ENCODE measurements around the gene SCUBE1.

Gene SCUBE1

DNA sequence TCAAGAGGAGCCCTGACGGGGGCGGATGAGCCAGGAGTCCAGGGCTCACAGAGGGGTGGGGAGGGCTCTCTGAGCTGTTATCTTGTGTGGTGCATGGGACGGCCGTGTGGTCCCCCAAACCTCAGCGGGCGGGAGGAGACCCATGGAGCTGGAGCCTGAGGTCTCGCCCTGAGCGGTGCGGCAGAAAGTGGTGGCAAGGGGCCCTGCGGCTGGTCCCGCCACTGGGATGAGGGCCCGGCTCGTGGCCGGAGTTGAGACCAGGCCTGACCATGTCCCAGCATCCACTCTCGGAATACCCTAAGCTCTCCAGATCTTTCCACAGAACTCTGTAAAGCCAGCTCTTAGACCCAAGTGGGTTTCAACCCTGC lies 133.7 kb downstream of the SCUBE1 start:
- DNase-seq = no peak

DNA sequence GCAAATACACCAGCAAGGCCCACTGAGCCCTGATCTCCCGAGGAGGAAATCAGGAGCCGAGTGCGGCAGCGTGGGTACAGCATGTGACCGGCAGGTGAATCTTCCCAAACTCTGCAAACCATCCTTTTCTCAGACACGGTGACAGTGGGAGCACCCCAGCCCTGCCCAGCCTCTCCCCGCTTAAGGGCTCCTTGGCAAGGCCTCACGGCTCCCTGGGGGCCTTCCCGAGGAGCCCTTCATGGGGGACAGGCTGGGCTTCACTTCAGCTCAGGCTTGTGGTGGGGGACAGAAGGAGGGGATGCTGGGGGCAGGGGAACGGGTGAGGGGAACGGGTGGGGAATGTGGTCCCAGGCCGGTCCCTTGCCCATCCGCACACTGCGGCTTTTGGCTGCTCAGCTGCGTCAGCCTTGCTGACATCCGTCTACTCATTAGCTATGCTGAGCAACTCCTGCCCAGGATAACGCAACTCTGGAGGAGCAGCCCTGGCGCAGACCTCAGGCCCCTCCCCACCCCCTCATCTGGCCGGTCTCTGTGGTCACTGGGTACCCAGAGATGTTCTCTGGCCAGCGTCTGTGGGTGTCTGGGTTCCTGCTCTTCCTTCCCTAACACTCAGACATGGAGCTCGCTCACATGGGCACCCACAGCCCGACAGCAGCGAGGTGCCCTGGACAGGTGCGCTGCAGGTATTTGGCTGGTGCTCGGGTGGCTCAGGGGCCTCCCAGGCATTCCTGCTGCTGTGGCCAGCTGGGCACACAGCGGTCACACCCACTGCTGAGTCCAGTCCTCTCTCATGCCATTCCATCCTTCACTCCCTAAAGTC lies 134.3 kb downstream of the SCUBE1 start:
- DNase-seq = no peak

DNA sequence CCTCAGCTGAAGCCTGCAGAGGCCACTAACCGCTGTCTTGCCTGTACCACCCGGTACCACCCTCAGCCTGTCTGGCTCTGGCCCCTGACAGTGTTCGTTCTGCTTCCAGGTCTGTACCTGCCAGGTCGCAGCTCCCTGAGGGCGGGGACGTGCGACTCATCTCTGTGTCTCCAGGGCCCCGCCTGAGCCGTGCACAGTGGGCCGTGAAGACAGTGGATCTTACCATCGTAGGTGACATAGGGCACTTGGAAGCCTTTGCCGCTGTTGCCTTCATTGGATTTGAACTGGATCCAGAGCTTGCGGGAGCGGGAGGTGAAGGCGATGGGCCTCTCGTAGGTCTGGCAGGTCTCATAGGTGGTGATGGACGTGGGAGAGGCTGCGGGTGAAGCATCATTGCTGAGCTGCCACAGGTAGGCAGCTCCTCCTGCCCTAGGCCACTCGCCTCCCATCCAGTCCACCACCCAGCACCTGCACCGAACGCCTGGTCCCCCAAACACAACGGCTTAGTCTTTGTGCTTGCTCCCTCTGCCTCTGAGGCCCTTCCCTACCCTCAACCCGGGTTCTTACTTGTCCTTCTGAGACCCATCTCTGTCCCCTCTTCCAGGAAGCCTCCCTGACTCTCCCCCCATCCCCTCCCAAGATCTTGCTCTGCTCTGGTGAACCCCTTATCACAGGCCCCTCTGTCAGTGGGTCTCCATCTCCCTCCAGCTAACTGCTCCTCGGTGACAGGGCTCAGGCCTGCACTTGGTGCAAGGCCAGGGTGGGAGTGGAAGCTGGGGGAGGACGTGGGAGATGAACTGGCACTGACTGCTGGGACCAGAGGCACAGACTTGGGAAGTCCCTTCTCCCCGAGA lies 135.1 kb downstream of the SCUBE1 start:
- DNase-seq = no peak

DNA sequence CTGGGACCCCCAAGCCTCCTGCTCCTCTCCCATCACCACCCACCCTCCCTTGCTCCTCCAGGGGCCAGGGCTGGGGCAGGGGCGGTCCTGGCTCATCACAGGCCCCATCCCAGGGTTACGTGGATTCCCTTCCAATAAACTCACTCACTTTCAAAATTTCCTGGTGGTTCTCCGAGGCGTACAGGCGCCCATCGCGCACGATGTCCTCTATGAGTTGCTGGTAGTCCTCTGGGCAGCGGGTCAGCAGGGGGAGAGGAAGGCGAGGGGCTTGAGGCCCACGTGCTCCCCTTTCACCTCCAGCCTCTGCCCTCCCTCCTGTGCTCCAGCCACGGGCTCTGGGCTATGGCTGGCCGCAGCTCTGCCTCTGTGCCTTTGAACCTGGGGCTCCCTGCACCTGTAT lies 135.8 kb downstream of the SCUBE1 start:
- no peak for DNase-seq

DNA sequence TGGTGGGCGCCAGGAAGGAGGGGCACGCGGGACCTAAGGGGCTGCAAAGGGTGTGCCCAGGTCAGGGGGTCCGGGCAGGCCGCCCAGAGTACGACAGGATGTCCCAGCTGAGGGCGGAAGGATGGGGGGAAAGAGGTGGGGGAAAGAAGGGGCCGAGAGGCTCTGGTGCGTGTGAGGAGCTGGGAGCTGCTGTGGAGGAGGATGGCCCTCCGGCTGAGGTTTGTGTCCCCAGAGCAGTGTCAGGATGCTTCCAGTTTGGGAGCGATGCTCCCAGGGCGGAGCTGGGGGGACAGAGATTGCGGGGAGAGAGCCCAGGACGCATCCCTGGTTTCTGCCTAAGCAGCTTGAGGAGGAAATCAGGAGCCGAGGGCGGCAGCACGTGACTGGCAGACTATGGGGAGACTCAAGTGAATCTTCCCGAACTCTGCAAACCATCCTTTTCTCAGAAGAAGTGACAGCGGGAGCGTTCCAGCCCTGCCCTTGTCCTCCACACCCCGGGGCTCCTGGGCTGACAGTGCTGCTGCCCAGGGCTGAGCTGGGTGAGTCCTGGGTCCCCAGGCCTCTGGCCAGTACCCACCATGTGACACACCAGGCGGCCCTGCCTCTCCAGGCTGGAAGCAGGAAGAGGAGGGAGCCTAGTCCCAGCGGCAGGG lies 136.5 kb downstream of the SCUBE1 start:
- no peak for DNase-seq

DNA sequence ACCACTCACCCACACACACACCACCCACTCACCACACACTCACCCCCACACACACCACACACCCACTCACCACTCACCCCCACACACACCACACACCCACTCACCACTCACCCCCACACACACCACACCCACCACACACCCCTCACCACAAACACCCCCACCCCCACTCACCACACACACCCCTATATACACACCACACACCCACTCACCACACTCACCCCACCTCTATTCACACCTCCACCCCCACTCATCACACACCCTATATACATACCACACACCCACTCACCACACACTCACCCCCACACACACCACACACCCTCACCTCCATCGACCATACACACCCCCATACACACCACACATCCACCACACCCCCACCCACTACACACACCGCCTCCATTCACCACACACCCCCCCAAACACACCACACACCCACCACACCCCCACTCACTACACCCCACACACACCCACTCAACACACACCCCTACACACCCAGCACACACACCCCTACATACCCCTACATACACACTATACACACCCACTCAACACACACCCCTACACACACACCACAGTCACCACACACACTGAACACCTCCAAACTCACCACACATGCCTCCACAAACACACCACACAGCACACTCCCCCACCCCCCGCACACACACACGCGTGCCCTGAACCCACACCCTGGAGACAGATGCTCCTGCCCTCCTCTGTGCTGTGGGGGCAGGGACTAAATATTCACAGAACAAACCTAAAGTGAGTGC lies 137.2 kb downstream of the SCUBE1 start:
- no peak for DNase-seq

DNA sequence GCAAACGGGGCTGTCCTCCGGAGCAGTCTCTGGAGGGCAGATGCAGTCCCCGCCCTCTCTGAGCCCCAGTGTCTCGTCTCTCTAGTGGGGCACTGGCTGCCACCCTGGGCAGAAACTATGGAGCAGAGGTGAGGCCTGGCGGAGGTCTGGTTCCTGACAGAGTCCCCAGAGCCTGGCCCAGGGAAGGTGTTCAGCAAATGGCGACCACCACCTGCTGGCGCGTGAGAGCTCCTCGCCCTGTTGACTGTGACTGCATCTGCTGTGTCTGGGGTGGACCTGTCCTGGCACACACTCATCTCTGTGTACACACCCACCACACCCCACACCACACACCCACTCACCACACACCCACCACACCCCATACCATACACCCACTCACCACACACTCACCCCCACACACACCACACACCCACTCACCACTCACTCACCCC lies 137.9 kb downstream of the SCUBE1 start:
- DNase-seq = no peak

DNA sequence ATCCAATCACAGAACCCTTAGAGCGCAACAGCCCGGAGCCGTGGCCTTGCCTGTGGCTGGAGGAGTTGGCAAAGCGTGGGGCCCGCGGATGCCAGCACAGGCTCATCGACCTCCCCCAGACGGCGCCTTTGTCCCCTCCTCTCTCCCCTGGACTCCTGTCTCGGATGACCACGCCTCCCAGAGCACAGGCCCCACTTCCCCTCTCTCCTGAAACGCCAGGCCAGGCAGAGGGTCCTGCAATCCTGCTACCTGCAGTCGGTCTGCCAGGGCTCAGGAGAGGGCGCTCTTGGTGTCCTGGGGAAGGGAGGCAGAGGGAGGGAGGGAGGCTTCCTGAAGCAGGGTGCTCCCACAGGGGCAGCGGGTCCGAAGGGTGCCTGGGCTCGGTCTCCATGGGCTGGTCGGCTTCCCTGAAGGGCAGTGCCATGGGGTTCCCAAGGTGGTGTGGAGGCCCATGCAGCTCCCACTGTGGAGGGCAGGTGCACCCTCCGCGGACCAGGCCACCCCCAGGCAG lies 139.6 kb downstream of the SCUBE1 start:
- no peak for DNase-seq

DNA sequence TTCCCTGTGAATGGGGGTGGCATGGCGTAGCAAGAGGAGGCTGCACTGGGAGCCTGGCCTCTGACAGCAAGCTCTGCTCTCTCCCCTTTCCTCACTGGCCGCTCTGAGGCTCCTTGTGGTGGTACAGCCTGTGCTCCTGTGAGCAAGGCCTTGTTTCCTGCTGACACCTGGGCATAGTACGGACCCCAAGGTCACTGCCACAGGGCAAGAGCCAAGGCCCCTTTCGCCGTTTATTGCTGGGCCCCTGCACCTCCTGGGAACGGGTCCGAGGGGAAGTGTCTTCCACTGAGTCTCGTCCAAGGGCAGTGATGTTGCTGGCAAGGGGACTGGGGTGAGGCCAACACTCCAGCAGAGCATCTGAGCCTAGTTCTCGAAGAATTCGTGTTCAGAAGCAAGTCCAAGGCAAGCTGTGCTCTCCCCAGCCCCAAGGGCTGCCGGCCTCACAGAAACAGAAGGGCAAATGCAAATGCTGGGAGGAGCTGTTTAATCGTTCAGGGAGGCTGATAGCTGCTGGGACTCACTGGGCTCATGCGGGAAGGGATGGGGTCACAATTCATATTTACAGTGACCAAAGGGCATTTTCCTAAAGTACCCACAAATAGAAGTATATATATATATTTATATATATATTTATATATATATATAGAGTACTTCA lies 140.3 kb downstream of the SCUBE1 start:
- DNase-seq = no peak

DNA sequence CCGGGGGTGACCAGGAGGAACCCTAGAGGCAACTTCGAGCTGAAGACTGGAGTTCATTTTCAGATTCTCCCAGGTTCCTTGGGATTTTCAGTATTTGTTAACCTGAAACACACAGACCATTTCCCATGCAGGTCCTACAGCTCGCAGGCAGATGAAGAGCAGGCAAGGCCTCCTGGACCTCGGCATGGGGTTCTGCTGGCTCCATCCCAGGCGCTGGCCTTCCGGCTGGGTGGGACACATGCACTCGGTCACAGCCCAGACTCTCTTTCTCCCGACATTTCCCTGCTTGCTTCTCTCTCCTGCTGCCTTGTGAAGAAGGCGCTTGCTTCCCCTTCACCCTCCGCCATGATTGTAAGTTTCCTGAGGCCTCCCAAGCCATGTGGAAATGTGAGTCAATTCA lies 140.8 kb downstream of the SCUBE1 start:
- DNase-seq = no peak

DNA sequence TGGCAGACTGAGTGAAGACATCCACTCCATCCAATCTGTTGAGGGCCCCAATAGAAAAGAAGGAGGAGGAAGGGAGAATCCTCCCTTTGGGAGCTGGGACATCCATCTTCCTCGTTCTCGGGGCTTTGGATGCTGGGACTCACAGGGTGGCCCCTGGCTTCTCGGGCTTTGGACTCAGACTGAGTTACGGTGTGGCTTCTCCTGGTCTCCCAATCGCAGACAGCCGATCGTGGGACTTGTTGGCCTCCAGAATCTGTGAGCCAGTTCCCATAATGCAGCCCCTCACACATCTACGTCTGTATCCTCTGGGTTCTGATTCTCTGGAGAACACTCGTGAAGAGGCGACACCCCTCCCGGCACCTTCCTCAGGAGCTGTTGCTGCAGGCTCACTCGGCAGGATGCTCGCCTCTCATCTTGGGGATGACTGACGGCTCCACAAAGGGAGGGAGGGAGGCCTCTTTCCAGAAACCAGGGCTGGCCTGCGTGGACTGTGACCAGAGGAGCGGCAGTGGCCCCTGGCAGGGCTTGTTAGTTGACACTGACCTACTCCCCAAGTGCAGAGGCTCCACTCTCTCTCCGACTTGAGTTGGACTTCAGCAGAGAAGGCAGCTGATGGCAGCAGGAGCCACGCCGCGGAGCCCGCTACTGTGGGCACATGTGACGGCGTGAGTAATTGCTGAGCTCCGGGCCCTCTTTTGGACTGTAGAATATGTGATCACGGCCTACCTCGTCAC lies 141.5 kb downstream of the SCUBE1 start:
- DNase-seq = no peak

DNA sequence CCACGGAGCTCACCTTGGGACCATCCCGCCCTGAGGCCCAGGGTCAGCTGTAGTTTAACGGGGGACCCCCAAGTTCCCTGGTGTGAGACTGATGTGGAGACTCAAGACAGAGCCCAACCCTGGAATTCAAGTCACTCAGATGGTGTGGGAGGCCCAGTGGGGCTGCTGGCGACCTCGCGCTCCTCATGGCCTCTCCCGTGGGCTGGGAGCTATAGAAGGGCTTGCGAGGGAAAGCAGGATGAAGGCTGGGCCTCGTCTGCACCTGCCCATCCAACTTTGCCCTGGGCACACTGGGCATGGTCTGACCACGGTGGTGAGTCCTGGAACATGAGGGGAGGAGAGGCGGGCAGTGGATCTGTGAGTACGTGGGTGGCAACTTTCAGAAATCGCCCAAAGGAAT lies 142.6 kb downstream of the SCUBE1 start:
- no peak for DNase-seq

DNA sequence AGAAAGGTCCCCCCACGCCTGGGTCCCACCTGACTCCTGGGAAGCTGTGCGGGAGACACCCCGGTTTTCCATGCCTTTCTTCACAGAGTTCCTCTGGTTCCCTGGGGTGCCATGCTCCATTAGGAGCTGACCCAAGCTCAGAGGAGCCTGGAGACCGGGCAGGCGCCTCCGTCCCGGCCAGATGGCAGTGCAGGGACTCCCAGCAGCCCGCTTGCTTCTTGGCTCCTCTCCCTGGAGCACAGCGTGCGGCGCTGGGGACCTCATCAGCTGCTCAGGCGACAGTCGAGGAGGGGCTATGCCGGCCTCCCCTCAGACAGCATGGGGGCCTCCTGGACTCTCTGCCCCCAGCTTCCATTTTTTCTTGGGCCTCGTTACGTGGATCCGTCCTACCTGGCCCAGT lies 143.1 kb downstream of the SCUBE1 start:
- no peak for DNase-seq

DNA sequence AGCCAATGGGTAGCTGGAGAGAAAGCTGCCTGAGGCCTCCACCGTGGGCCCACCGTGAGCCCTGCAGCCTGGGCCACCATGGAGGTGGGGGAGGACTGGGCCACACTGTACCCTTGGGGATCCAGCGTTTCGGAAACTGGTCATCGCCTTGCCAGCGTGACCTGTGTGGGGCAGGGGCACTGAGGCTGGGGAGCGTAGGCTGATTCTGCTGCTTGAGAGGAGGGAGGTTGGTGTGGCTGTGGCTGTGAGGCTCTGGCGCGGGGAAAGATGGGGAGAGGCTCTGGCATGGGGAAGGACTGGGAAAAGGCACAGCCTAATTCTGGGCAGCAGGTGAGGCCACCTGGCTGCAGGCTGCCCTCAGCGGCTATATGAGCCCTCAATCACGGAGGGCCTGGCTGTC lies 143.6 kb downstream of the SCUBE1 start:
- DNase-seq = no peak

DNA sequence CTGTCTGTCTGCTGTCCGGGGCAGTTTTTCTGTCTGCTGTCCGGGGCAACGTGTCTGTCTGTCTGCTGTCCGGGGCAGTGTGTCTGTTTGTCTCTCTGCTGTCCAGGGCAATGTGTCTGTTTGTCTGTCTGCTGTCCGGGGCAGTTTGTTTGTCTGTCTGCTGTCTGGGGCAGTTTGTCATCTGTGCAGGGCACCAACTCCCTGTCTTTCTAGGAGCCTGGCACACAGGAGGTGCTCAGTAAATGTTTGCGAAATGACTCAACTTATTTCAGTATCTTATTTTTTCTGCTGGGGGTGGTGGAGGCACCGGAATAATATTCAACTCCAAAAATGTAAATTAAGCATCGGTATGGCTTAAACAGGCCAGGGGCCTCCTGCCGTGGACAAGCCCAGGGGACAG lies 144.2 kb downstream of the SCUBE1 start:
- DNase-seq = no peak

DNA sequence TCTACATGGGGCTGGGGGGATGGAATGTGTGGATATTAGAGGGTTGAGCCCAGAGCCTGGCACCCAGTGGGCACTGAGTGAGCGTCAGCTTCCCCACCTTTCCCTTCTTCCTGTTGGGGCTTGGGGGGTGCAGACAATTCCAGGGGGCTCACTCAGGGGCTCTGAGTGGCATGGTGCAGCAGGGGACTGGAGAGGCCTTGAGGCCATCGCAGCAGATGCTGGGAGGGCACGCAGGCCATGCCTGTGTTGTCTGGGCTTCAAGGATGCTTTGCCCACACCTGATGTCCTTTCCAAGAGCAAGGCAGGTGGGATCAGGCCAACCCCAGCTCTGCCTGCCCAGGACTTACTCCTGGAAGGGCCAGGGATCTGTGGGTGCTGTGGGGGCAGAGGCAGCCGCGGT lies 145.0 kb downstream of the SCUBE1 start:
- no peak for DNase-seq

DNA sequence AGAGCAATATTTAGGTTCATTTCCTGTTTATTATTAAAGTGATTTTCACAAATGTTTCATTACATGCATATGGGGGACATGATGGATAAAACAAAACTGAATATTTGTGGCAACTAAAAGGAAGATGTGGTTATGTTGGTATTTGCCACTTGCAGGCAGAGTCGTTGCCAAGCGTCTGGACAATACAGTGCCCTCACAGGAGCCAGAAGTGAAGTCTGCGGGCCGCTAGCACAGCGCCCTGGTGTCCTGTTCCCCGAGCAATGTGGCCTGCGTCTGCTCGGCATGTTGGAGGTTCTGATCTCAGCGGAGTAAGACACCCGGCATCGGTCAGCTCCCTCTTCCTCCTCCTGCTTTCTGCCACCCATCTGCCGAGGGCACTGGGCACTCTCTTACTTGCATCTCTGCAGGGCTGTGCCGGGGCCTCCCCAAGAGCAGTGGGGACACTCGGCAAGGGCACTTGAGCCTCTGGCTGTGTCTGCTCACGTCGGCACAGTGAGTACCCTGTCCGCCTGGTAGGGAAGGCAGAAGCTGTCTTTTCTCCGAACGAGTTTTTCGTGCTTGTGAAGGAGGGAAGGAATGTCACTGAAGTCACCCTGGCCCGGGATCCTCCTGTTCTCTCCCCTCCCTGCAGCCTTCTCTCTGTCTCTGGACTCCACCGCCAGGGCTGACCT lies 145.8 kb downstream of the SCUBE1 start:
- DNase-seq = no peak

DNA sequence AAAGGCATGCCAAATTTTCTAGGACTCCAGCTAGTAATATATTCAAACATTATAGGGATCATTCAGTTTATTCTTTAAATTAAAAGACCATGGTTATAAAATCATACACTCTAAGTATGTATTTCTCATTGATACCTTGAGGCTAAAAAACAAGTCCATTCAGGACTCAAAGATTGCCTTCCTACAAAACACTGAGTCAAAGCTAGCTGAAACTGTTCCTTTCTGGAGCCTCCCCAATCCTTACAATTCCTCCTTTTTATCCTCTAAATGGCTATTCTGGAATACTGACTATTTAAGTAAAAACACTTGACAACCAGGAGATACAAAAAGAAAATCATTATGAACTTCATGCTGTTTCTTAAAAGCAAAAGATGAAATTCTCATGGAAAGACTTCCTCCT lies 151.3 kb downstream of the SCUBE1 start:
- DNase-seq = no peak

DNA sequence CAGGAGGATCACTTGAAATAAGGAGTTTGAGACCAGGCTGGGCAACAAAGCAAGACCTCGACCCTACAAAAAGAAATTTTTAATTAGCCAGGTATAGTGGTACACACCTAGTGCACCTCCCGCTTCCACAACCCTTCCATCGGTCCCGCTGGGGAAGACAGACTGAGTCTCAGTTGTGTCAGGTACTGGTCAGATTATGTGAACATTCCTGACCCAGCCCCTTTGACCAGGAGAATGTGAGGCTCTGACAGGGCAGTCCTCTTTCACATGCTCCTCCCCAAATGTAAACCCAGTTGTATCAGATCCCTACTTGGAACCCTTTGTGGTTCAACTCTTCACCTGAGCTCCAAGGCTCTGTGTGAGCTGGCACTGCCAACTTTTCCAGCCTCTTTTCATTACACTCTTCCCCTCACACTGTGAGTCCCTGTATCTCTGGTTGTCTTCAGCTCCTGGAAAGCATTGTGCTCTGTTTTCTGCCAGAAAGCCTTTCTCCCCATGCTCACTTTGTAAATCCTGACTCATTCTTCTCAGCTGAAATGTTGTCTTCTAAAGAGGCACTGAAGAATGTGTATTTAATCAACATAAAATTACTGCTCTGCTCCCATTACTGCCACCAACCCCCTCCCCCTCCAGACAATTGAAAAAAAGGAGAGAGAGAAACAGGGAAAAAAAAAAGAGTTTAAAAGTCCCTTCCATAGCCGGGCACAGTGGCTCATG lies 154.2 kb downstream of the SCUBE1 start:
- no peak for DNase-seq
